GM19239 (cell line): ENCODE data around the gene TAB2.
A peak's percentile ranks its signal among the peaks of the same experiment; 100 is the strongest.
"Not testable (repeated sequence)": the region's sequence is repeated elsewhere in the genome, so short reads cannot be mapped to it uniquely, and the experiment has no call there.

Experiments used
- DNase-seq: peaks from one replicate; pipeline ENCODE4 v3.0.0; 2011; ENCODE audit warnings: low spot score; ENCODE audit not compliant: insufficient read length
- FAIRE-seq: peaks from 2 replicates; lab custom pipeline; 2011; peaks lifted over from hg19 to GRCh38; lab: Jason Lieb, UNC

The TAB2 gene

DNA sequence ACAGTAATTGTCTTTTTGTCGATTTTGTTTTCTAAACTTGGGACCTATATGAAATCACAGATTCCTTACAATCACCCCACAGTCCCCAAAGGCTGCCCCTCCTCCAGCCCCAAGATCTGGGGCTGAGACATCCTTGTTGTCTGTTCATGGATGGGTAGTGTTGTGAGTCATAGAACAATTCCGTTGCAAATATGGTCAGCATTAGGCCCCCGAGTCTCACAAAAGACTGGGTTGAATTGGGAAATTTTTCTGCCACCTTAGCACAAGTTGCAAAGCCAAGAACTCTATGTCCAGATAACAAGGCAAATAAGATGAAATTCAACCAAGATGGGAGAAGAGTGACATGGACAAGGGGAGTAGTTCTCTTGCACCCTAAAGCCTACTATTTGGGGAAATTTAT lies 10.5 kb upstream of the TAB2 start:
- no peak for FAIRE-seq
- no peak for DNase-seq

DNA sequence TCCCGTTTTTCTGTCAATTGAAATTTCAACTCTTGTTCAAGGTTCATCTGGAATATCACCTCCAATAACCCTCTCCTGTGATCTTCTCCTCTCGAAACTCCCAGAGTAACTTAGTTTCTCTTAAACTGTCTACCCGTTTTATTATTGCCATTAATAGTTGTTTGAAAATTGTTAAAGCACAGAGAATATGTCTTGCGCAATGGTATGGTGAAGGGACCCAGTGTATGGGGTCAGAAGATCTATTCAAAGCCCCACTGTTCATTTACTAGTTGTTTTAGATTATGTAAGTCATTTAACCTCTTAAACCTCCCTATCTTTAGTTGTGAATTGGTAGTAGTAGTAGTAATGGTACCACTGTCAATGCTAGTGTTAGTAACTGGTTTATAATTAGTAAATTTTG lies 6.2 kb upstream of the TAB2 start:
- DNase-seq (no peak), FAIRE-seq (no peak)

DNA sequence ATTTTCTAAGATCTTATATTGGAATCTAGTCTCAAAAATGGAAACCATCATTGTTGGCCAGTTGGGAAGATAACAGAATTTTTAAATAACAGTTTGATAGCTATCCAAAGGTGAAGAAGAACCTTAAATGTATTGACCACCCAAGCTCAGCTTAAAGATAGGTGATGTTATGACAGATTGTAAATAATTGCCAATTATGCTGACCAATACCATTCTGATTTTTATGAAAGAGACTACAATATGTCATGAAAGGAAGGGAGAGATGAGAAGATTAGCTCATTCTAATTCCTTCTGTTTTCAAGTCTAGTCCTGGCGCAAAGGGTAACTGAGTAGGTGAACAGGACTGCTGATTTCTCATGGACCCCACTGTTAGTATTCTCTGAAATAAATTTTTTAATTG lies 5.7 kb upstream of the TAB2 start:
- FAIRE-seq, result no peak
- no peak for DNase-seq

DNA sequence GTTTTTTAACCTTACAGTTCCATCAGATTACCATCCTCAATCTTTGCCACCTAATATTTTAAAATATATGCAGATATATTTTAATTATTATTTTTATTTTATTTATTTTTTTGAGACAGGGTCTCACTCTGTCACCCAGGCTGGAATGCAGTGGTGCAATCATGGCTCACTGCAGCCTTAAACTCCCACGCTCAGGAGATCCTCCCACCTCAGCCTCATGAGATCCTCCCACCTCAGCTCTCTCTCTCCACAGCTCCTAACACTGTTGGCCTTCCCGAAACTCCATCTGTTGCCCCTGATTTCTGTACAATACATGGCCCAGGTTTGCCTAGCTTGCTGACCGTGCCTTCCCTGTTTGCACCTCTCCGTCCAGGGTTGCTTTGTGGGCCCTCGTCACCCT lies 4.4 kb upstream of the TAB2 start:
- FAIRE-seq (no peak), DNase-seq (no peak)

DNA sequence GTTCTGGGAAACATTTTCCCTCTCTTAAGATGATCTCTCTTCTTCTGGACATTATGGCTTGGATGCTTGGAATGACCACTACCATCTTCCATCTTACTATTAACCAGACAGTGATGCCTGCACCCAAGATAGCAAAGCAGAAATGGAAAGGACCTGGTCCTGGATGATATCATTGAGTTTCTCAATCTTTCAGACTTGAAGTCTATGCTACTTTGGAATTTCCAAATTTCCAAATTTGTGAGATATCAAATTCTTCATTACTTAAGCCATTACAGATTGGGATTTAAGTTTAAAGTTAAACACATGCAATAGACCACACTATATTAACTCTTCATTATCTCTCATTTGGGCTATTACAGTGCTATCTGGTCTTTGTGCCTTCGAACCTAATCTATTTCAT lies 3.7 kb upstream of the TAB2 start:
- FAIRE-seq, result no peak
- DNase-seq, result no peak

DNA sequence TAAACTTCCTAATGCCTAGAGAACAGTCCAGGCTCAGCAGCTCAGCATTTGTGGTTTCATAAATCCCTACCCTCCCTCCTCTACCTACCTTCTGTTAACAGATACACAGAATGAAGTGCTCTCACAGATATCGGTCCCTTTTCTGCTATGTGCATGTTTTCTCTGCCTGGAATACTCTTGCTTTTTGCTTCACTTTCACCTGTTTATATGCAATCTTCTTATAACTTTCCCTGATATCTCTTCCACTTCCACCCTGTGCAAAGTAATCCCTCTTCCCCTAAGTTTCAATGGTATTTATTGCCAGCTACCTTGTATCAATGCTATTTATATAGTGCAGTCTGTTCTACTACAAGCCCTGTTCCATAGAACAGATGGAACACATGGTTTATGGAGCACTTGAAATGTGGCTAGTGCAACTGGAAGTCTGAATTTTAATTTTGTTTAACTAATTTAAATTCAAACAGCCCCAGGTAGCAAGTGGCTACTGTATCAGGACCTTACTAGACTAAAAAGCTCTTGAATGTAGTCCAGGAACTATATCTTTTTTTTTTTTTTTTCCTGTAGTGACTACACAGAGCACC lies 3.1 kb upstream of the TAB2 start:
- no peak for FAIRE-seq
- no peak for DNase-seq

DNA sequence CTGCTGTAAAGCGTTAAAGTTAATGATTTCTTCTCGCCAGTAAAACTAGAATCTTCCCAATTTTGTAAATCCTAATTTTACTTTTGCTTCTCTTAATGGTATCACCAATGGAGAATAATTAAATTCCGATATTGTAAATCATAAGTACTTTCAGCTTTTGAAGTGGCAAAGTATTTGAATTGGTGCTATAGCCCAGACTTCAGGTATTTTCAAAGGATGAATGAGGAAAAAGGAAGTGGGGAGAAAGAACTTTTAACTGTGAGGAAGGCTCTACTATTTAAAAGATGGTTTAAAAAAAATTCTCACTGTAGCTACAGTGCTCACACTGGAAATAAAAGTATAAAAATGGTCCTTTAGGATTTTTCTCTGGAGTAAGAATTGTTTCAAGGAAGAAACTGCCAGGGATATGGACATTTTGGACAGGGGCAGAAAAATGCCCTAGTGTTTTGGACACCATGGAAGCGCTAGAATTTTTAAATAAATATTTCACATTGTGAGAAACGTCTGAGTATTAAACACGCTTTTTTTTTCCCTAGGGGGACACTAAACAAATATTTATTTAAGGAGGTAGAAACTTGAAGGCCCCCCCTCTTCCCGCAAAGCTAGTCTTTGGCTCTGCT lies 1.3 kb upstream of the TAB2 start:
- DNase-seq, result no peak
- peak; percentile 64 for FAIRE-seq

DNA sequence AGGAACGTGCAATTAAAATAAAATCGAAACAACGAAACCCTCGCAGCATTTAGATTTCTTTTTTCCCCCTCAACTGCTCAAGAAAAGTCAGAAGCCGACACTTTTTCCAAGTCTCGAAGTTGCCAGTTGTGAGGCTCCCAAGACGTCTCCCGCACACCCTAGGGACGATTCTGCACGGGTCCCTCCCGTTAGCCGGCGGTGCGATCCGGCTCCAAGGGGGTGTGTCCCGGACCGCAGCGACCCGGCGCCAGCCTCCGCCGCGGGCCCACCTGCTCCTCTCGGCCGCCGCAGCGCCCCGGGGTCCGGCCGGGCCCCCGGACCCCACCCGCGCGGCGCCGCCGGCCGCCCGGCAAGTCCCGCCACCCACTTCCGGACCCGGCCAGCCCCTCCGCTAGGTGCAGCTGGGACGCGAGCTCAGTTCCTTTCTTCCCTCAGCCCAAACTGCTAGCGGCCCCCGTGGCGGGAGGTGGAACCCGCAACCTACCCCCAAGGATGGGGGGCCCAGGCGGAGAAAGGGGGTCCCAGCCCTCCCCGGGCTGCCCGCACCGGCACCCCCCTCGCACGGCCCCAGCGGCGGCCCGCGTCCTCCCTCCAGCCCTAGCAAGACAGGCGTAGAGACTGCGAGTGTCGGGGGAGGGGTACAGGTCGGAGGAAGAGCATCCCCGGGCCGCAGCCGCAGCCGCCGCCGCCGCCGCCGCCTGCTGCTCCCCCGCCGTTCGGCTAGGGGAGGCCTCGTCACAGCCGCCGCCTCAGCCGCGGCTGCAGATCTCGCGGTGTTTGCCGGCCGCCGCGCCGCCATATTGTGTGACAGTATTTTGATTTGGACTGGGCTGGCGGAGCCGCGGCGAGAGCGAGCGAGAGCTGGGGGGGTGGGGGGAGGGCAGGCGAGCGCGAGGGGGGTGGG lies 520 bp upstream of the TAB2 start:
- DNase-seq (peak; percentile 81), FAIRE-seq (peak; percentile 84)

DNA sequence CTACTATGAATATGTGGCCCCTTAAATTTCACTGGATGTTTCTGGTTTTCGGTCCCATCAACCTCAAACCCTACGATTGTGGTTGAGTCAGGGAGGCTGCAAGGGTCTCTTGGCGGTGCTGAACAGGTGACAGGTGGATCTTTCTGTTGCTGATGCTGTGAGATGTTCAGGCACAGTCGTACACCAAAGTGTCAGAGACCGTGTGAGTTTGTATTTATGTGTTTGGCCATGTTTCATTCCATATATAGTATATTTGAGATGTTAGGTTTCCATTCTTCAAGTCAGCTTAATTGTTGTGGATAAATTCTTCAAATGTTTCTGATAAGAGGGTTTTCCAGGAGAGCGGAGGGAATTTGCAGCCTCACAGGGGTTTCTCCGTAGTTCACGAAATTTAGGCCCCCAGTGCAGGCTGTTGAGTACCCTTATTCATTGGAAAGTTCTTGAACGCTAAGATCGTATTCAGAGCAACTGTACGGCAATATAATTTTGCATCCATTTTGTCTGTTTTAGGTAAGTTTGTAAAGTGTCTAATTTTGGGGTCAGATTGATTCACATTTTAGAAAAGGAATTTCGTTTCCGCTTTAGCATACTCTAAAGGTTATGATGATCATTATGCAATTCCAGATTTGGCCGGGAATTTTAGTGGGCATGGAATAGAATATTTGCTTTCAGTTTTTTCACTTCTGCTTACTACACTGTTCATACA lies 1.2 kb downstream of the TAB2 start:
- DNase-seq, result no peak
- peak; percentile 93 for FAIRE-seq

DNA sequence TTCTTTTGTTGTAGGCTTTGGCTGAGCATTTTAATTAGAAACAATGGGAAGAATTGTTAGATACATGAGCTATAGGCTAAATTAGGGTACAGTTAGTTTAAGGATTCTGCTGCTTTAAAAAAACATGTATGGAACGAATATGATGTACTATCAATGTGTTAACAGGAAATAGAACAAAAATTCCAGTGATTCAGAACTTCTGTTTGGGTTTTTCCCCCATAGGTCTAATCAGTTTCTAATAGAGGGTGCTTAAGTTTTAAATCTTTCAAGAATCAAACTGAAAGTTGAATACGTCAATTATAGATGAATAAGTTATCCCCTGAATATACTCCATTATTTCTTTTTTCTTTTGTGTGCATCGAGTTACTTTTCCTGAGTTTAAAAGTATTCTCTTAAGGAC lies 1.9 kb downstream of the TAB2 start:
- FAIRE-seq (no peak), DNase-seq (no peak)

DNA sequence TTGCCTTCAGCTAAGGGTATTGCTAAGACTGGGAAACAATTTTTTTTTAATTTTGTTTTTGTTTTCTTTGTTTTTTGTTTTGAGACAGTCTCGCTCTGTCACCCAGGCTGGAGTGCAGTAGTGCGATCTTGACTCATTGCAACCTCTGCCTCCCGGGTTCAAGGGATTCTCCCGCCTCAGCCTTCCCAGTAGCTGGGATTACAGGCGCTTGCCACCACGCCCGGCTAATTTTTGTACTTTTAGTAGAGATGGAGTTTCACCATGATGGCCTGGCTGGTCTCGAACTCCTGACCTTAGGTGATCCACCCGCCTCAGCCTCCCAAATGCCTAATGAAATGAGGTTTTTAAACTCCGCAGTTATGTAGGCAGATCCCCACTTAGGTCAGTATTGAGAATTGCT lies 2.5 kb downstream of the TAB2 start:
- FAIRE-seq, DNase-seq: not testable (repeated sequence)

DNA sequence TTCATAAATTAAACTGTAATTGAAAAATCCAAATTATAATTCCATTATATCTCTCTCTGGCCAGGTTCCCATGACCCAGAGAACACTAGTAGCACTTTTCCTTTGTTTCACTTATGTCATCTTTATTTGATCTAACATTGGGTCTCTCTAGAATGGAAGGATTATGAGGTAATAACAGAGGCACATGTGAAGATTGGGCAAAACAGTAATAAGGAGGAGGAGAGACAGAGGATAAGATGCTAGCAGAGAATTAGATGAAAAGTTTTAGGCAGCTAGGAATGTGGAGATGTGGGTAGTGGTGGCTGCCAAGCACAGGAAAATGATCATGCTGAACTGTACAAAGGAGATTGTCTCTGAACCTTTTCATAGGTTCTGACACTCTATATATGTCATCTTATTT lies 3.3 kb downstream of the TAB2 start:
- DNase-seq (no peak), FAIRE-seq (peak; percentile 70)

DNA sequence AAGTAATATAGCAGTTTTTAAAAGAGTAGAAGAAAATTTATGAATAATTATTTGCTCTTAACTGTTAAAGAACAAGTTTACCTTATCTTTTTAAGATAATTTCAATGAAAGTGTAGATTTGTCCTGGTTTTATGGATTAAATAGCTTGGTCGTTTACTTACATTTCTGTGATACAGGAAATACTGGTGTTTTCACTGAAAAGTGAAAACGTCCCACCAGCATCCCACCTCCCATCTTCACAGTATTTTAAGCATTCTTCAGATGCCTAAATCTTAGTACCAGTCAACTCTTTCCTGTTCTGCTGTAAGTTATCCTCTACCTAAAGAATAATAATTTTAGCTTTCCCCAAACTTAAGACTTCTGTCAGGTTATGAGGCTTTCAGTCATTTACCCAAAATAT lies 5.8 kb downstream of the TAB2 start:
- DNase-seq (no peak), FAIRE-seq (no peak)

DNA sequence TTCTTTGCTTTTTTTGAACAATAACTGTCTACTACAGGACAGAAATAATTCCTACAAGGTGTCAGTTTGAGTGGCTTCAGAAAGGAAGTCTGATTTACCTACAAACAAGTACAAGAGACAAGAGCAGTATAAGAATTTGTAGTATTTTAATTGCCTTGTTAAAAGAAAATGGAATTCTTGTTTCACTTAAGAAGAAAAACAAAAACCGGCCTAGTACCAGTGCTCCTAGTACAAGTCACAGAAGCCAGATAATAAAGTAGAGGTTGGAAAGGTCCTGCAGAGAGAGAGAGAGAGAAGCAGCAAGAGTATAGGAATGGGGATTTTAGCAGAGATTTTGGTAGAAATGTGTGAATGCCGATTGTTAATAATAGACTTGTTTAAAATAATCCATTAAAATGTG lies 6.4 kb downstream of the TAB2 start:
- FAIRE-seq, result peak; percentile 73
- DNase-seq, result no peak

DNA sequence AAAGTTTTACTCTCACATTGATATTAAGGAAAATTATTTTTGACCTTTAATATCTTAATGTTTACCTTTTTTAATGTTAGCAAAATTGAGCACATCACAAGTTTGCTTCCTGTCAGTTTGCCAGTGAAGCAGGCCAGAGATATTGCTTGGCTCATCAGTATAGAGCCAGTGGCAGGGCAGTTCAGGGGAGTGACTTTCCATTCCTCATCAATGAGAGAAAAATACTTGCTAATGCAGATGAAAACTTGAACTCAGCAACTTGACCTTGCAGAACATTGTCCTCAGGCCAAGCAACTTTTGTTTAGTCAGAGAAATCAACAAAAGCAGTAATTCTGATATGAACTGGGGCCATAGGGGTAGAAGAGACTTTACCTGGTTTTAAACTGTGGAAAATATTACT lies 6.9 kb downstream of the TAB2 start:
- no peak for FAIRE-seq
- no peak for DNase-seq

DNA sequence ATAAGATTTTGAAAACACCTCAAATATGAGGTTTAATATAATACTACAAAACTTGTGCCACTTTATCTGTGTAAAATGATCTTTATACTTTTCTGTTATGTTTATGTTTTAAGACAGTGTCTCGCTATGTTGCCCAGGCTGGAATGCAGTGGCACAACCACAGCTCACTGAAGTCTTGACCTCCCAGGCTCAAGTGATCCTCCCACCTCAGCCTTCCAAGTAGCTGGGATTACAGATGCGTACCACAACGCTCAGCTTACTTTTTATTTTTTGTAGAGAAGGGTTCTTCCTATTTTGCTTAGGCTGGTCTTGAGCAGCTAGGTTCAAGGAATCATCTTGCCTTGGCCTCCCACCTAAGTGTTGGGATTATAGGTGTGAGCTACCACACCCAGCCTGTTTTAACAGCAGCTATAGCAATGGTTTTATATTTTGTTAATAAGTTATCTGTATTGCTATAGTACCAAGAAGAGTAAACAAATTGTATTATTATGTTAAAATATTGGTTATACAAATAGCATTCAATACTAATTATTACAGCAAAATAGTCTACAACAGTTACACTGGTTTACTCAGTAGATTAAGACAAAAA lies 8.2 kb downstream of the TAB2 start:
- DNase-seq (no peak), FAIRE-seq (no peak)

DNA sequence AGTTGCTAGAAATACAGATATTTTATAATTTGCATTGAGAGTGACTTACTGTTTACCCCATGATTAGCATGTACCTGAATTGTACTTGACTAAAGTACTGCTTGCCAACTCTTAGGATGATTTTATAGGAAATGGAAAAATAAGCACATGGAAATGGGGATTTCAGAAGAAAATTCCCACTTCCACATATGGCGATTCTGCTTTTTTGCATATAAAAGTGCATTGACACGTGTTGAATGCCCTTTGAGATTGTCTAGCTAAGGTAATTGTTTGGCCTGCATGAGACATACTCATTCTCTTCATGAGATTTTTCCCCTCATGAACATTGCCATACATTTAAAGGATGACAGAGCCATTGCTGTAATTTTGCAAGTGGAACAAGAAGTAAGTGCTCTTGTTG lies 10.1 kb downstream of the TAB2 start:
- no peak for FAIRE-seq

DNA sequence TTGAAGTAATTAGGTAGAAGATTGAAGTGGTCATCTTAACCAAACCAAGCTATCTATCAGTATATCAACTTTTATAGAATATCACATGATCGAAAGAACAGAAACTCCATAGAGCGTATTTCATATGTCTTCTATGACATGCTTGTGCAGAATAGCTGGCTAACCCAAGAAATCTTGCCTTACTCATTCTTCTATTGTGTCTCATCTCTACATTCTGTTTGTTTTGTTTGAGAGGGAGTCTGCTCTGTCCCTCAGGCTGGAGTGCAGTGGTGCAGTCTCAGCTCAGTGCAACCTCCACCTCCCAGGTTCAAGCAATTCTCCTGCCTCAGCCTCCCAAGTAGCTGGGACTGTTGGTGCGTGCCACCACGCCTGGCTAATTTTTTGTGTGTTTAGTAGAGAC lies 10.6 kb downstream of the TAB2 start:
- FAIRE-seq (no peak), DNase-seq (no peak)

More for the DNA sequence above, 10.1 kb downstream of the TAB2 start:
- DNase-seq, result no peak

DNA sequence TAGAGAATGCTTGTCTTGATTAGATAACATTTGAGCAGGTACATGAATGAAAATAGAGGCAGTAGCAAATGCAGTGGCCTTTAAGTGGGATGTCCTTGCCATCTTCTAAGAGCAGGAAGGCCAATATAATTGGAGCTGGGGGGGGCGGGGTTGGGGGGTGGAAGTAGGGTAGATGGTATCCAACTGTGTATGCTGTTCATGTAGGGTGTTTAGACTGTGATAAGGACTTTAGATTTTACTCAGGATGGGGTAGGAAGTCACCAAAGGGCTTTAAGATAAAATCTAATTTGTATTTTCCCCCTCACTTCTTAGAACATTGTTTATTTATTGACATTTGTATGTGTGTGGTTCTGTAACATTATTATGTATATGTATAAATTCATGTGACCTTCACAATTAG lies 12.0 kb downstream of the TAB2 start:
- FAIRE-seq, result no peak
- DNase-seq, result no peak

DNA sequence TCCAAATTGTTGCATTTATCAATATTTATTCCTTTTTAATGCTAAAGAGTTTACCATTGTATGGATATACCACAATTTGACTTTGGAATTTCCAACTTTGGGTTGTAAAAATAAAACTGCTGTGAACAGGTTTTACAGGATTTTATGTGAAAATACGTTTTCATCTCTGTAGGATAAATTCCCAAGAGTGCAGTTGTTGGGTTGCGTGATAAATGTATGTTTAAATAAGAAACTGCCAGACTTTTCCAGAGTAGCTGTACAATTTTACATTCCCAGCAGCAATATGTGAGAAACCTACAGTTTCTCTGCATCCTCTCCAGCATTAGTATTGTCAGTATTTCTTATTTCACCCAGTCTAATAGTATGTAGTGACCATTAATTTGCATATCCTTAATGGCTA lies 12.6 kb downstream of the TAB2 start:
- DNase-seq, result no peak
- FAIRE-seq, result no peak
